A549 (cell line): ENCODE measurements around the gene ACVR1.

Experiments
- BHLHE40 ChIP-seq: IDR thresholded peaks from 2 replicates; pipeline ENCODE4 v1.6.1; 2012; ENCODE audit warnings: low read depth, low read length, inconsistent platforms
- HEYL ChIP-seq: fragments of 250-450 bp; sonication (Bioruptor Pico); IDR thresholded peaks from 2 replicates; pipeline ENCODE4 v1.8.0; 2021; ENCODE audit warnings: mild to moderate bottlenecking, moderate library complexity
- POLR2A ChIP-seq: IDR thresholded peaks from 2 replicates; pipeline ENCODE4 v1.6.1; 2012; ENCODE audit warnings: mild to moderate bottlenecking, low read length
- RAD21 ChIP-seq, 2 experiments: fragments of >200 bp in 1 of 2; sonication (Bioruptor Twin) in 1 of 2; formaldehyde crosslinking in 1 of 2; IDR thresholded peaks in 1 of 2; conservative IDR thresholded peaks in 1 of 2; 2 replicates in 1 of 2; 3 replicates in 1 of 2; pipeline ENCODE4 v1.6.1; 2012 to 2018; ENCODE audit warnings: inconsistent platforms in 1 of 2
- TF ChIP-seq, protein P1 (sequence below): fragments of 450-650 bp; IDR thresholded peaks from 2 replicates; pipeline ENCODE4 v1.6.1; 2014; ENCODE audit warnings: antibody characterized with exemption

- TF ChIP-seq BHLHE40, result no peak
- no peak for TF ChIP-seq HEYL (CRISPR knock-in tag)
- no peak for TF ChIP-seq POLR2A
- TF ChIP-seq, protein P1, sequence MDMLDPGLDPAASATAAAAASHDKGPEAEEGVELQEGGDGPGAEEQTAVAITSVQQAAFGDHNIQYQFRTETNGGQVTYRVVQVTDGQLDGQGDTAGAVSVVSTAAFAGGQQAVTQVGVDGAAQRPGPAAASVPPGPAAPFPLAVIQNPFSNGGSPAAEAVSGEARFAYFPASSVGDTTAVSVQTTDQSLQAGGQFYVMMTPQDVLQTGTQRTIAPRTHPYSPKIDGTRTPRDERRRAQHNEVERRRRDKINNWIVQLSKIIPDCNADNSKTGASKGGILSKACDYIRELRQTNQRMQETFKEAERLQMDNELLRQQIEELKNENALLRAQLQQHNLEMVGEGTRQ, result no peak
- TF ChIP-seq RAD21 (conservative IDR thresholded peaks at IDR 0.05 in 1 of 2, IDR thresholded peaks at IDR 0.05 in 1 of 2), result no peak
Observed at GRCh38 chr2:157840568-157841156, 35.5 kb downstream of the ACVR1 start.
